Keratinocyte (primary cell): ENCODE data around the gene VRK2. TPM values are rescaled to one million over a fixed set of nuclear protein-coding genes. Genes with fewer than 3 reads are reported as not detected.

ENCODE experiments used
- DNase-seq: peaks from one replicate; pipeline ENCODE4 v3.0.0-alpha.2; 2011; ENCODE audit warnings: low read depth, missing footprints, low spot score
- FAIRE-seq: peaks from 2 replicates; lab custom pipeline; 2011; peaks lifted over from hg19 to GRCh38; lab: Jason Lieb, UNC
- H2AFZ ChIP-seq: 2 replicates; pipeline ENCODE4 v1.6.0; 2012; ENCODE audit warnings: low read length, control low read depth, inconsistent platforms; ENCODE audit not compliant: control insufficient read depth
- H3K27ac ChIP-seq: 2 replicates; pipeline ENCODE4 v1.5.1; 2011; ENCODE audit warnings: low read length; ENCODE audit not compliant: control insufficient read depth, insufficient read depth
- H3K27me3 ChIP-seq: 3 replicates; pipeline ENCODE4 v1.6.0; 2011; ENCODE audit warnings: low read length; ENCODE audit not compliant: control insufficient read depth, insufficient read depth; ENCODE audit errors: extremely low read depth
- H3K36me3 ChIP-seq, 2 experiments: 2 replicates in 1 of 2; 3 replicates in 1 of 2; pipeline ENCODE4 v1.5.1; 2011; ENCODE audit warnings: low read length in 2 of 2, mild to moderate bottlenecking in 1 of 2; ENCODE audit not compliant: control insufficient read depth in 2 of 2, insufficient read depth in 2 of 2; ENCODE audit errors: extremely low read depth in 1 of 2
- H3K4me1 ChIP-seq: 3 replicates; pipeline ENCODE4 v1.5.1; 2011; ENCODE audit warnings: low read length; ENCODE audit not compliant: control insufficient read depth, insufficient read depth; ENCODE audit errors: extremely low read depth
- H3K4me2 ChIP-seq: 3 replicates; pipeline ENCODE4 v1.6.0; 2011; ENCODE audit warnings: low read depth, low read length; ENCODE audit not compliant: control insufficient read depth, insufficient read depth; ENCODE audit errors: extremely low read depth
- H3K4me3 ChIP-seq, 3 experiments: fragments of 200-600 bp in 1 of 3; sonication (generic) in 1 of 3; 2 replicates in 2 of 3; 3 replicates in 1 of 3; pipeline ENCODE4 v1.5.1; 2011 to 2016; ENCODE audit warnings: low read length in 3 of 3, mild to moderate bottlenecking in 3 of 3, control low read depth in 2 of 3, inconsistent platforms in 1 of 3, low read depth in 1 of 3, mixed read lengths in 1 of 3, mixed run types in 1 of 3, moderate library complexity in 1 of 3; ENCODE audit not compliant: control insufficient read depth in 2 of 3, insufficient read depth in 2 of 3; ENCODE audit errors: extremely low read depth in 1 of 3
- H3K79me2 ChIP-seq: 2 replicates; pipeline ENCODE4 v1.6.0; 2012; ENCODE audit warnings: low read length; ENCODE audit not compliant: control insufficient read depth, insufficient read depth
- H3K9ac ChIP-seq: 3 replicates; pipeline ENCODE4 v1.6.0; 2011; ENCODE audit warnings: low read length; ENCODE audit not compliant: control insufficient read depth, insufficient read depth; ENCODE audit errors: extremely low read depth
- H3K9me1 ChIP-seq: 3 replicates; pipeline ENCODE4 v1.6.0; 2011; ENCODE audit warnings: low read length; ENCODE audit not compliant: control insufficient read depth, insufficient read depth; ENCODE audit errors: extremely low read depth
- H3K9me3 ChIP-seq: 2 replicates; pipeline ENCODE4 v1.5.1; 2012; ENCODE audit warnings: low read depth, low read length; ENCODE audit not compliant: control insufficient read depth
- H4K20me1 ChIP-seq: 3 replicates; pipeline ENCODE4 v1.6.0; 2011; ENCODE audit warnings: low read length; ENCODE audit not compliant: control insufficient read depth, insufficient read depth; ENCODE audit errors: extremely low read depth
- CTCF ChIP-seq, 3 experiments: IDR thresholded peaks in 1 of 3; conservative IDR thresholded peaks in 1 of 3; optimal IDR thresholded peaks in 1 of 3; 2 replicates in 2 of 3; 3 replicates in 1 of 3; pipeline versions ENCODE3 to v1.5.1; 2011; ENCODE audit warnings: low read length in 3 of 3, mild to moderate bottlenecking in 3 of 3, moderate library complexity in 2 of 3, control low read depth in 1 of 3, inconsistent platforms in 1 of 3; ENCODE audit not compliant: insufficient read depth in 2 of 3; ENCODE audit errors: extremely low read depth in 1 of 3
- EZH2 ChIP-seq: IDR thresholded peaks from one replicate; pipeline ENCODE4 v1.6.1; 2012; ENCODE audit warnings: inconsistent platforms, mild to moderate bottlenecking, low read length, moderate library complexity
- dilution Hi-C: fragments of 300-500 bp; cut with MboI; formaldehyde crosslinking; loops from one replicate; pipeline ENCODE4 v1.7.0; 2020; ENCODE audit warnings: low sequenced_read_pairs; ENCODE audit not compliant: extremely low pct_ligation_motif_present
- polyA plus RNA-seq, 5 experiments: library from polyadenylated mRNA; depleted of rRNA in 3 of 5; stranded (reverse) in 3 of 5; stranded (forward) in 1 of 5; unstranded in 1 of 5; fragments of >200 nt; gene quantifications; 1 replicate in 1 of 5; 2 replicates in 3 of 5; 3 replicates in 1 of 5; pipeline versions ENCODE4 v1.2.1 to v1.2.3, GENCODE V29; 2011 to 2012; ENCODE audit warnings: missing spikeins in 2 of 5, low read depth in 1 of 5, low replicate concordance in 1 of 5

The VRK2 gene
- polyA plus RNA-seq, 1 donor (not counting 4 experiments of a cell fraction or from before 2014, with no cell fraction given) = 27.6 TPM

- H3K9ac ChIP-seq = no peak overlapping the region
- no peaks in the 10 kb centered on the region for H3K9me1 ChIP-seq
- H3K36me3 ChIP-seq = no peaks in the 10 kb centered on the region
- H3K4me3 ChIP-seq = no peak overlapping the region
- TF ChIP-seq CTCF (optimal IDR thresholded peaks at IDR 0.05 in 1 of 3, IDR thresholded peaks at IDR 0.05 in 1 of 3, conservative IDR thresholded peaks at IDR 0.05 in 1 of 3; ENCODE audit: extremely low read depth in 1 of 3, insufficient read depth in 2 of 3, low read length in 3 of 3) = no peak
- TF ChIP-seq EZH2 = no peak
- H3K79me2 ChIP-seq = no peaks in the 10 kb centered on the region
- H4K20me1 ChIP-seq = no peaks in the 10 kb centered on the region
- no peaks in the 10 kb centered on the region for H3K4me1 ChIP-seq
- DNase-seq = no peak
- H2AFZ ChIP-seq = no peak overlapping the region
- no peaks in the 10 kb centered on the region for H3K27me3 ChIP-seq
- FAIRE-seq = peak; percentile 55
- no peaks in the 10 kb centered on the region for H3K9me3 ChIP-seq
- H3K27ac ChIP-seq = no peak overlapping the region
- no peak overlapping the region for H3K4me2 ChIP-seq
- dilution Hi-C loops = no loop called here
These were observed 84.8 kb downstream of the VRK2 start for GRCh38 chr2:58131191-58132011.

- H3K4me1 ChIP-seq = no peaks in the 10 kb centered on the region
- no peaks in the 10 kb centered on the region for H3K27me3 ChIP-seq
- H3K36me3 ChIP-seq = no peaks in the 10 kb centered on the region
- FAIRE-seq (no peak), DNase-seq (no peak)
- no peaks in the 10 kb centered on the region for H4K20me1 ChIP-seq
- dilution Hi-C loops = no loop called here
- H3K4me3 ChIP-seq = no peak overlapping the region
- no peak overlapping the region for H3K4me2 ChIP-seq
- TF ChIP-seq EZH2 = no peak
- TF ChIP-seq CTCF (optimal IDR thresholded peaks at IDR 0.05 in 1 of 3, IDR thresholded peaks at IDR 0.05 in 1 of 3, conservative IDR thresholded peaks at IDR 0.05 in 1 of 3; ENCODE audit: extremely low read depth in 1 of 3, insufficient read depth in 2 of 3, low read length in 3 of 3) = no peak
- H3K9me1 ChIP-seq = no peaks in the 10 kb centered on the region
- H3K27ac ChIP-seq = no peak overlapping the region
- no peaks in the 10 kb centered on the region for H3K9me3 ChIP-seq
- H2AFZ ChIP-seq = no peak overlapping the region
- H3K79me2 ChIP-seq = no peaks in the 10 kb centered on the region
- H3K9ac ChIP-seq = no peak overlapping the region
These were observed 86.8 kb downstream of the VRK2 start for GRCh38 chr2:58133395-58133794.
